CD14-positive monocyte (primary cell): ENCODE data around the gene KLHL22. TPM values are rescaled to one million over a fixed set of nuclear protein-coding genes. Genes with fewer than 3 reads are reported as not detected.

Experiments used
- DNase-seq, 3 donors: peaks; one replicate each; pipeline ENCODE4 v3.0.0-alpha.2; 2011 to 2022
- H2AFZ ChIP-seq: 2 replicates; pipeline ENCODE4 v1.6.0; 2012; ENCODE audit warnings: mild to moderate bottlenecking, low read depth, low read length, inconsistent platforms; ENCODE audit not compliant: insufficient read depth, poor library complexity, severe bottlenecking
- H3K27ac ChIP-seq, 2 donors: 1 replicate in 1 of 2; 2 replicates in 1 of 2; pipeline ENCODE4 v1.5.1; 2012 to 2013; ENCODE audit warnings: low read length in 2 of 2, control low read depth in 1 of 2, inconsistent platforms in 1 of 2, low read depth in 1 of 2, mild to moderate bottlenecking in 1 of 2
- H3K27me3 ChIP-seq, 2 donors: one replicate each; pipeline versions ENCODE4 v1.6.0 to v1.6.1; 2011 to 2013; ENCODE audit warnings: low read length in 2 of 2; ENCODE audit not compliant: control insufficient read depth in 2 of 2, insufficient read depth in 2 of 2
- H3K36me3 ChIP-seq, 2 donors: replicated peaks in 1 of 2; 1 replicate in 1 of 2; 2 replicates in 1 of 2; pipeline versions ENCODE4 v1.5.1 to v1.6.1; 2012 to 2013; ENCODE audit warnings: low read length in 2 of 2, control low read depth in 1 of 2, inconsistent platforms in 1 of 2, mild to moderate bottlenecking in 1 of 2; ENCODE audit not compliant: insufficient read depth in 2 of 2, control insufficient read depth in 1 of 2
- H3K4me1 ChIP-seq, 2 donors: 1 replicate in 1 of 2; 2 replicates in 1 of 2; pipeline versions ENCODE4 v1.5.1 to v1.6.1; 2012 to 2013; ENCODE audit warnings: low read length in 2 of 2, control low read depth in 1 of 2, inconsistent platforms in 1 of 2, mild to moderate bottlenecking in 1 of 2, moderate library complexity in 1 of 2; ENCODE audit not compliant: insufficient read depth in 2 of 2, control insufficient read depth in 1 of 2
- H3K4me2 ChIP-seq: replicated peaks from 2 replicates; pipeline ENCODE3; 2012; ENCODE audit warnings: low read length, moderate library complexity, mild to moderate bottlenecking; ENCODE audit not compliant: poor library complexity, severe bottlenecking; ENCODE audit errors: extremely low read depth
- H3K4me3 ChIP-seq, 3 experiments: fragments of 200-600 bp in 1 of 3; sonication (generic) in 1 of 3; replicated peaks in 1 of 3; 1 replicate in 2 of 3; 2 replicates in 1 of 3; pipeline ENCODE4 v1.5.1; 2011 to 2013; ENCODE audit warnings: low read length in 3 of 3, mild to moderate bottlenecking in 3 of 3, control low read depth in 2 of 3, low read depth in 2 of 3, inconsistent platforms in 1 of 3, moderate library complexity in 1 of 3
- H3K79me2 ChIP-seq: 2 replicates; pipeline ENCODE4 v1.6.0; 2012; ENCODE audit warnings: mild to moderate bottlenecking, control low read depth, inconsistent platforms, low read length, moderate library complexity; ENCODE audit not compliant: insufficient read depth
- H3K9ac ChIP-seq: 2 replicates; pipeline ENCODE4 v1.6.0; 2017; ENCODE audit warnings: low read length, mild to moderate bottlenecking; ENCODE audit not compliant: insufficient read depth, poor library complexity, severe bottlenecking
- H3K9me3 ChIP-seq, 2 donors: replicated peaks in 1 of 2; 1 replicate in 1 of 2; 2 replicates in 1 of 2; pipeline versions ENCODE4 v1.5.1 to v1.6.1; 2012 to 2013; ENCODE audit warnings: low read length in 2 of 2, control low read depth in 1 of 2; ENCODE audit not compliant: control insufficient read depth in 1 of 2, insufficient read depth in 1 of 2
- H4K20me1 ChIP-seq: 2 replicates; pipeline ENCODE4 v1.6.0; 2012; ENCODE audit warnings: mild to moderate bottlenecking, low read length, control low read depth, moderate library complexity; ENCODE audit not compliant: insufficient read depth
- H3K27ac Mint-ChIP-seq, 7 donors: one replicate each; pipeline ENCODE4 v1.8.0; 2020; ENCODE audit warnings: mild to moderate bottlenecking in 7 of 7, mixed read lengths in 7 of 7, moderate library complexity in 6 of 7, inconsistent platforms in 2 of 7
- H3K27me3 Mint-ChIP-seq, 3 donors: one replicate each; pipeline ENCODE4 v1.8.0; 2021 to 2022; ENCODE audit warnings: low read depth in 3 of 3, mild to moderate bottlenecking in 3 of 3, mixed read lengths in 3 of 3, moderate library complexity in 3 of 3, inconsistent platforms in 1 of 3
- H3K36me3 Mint-ChIP-seq, 2 donors: one replicate each; pipeline ENCODE4 v1.8.0; 2020; ENCODE audit warnings: mixed read lengths in 2 of 2, inconsistent platforms in 1 of 2, mild to moderate bottlenecking in 1 of 2
- H3K4me1 Mint-ChIP-seq: one replicate; pipeline ENCODE4 v1.8.0; 2020; ENCODE audit warnings: mild to moderate bottlenecking, mixed read lengths
- H3K4me3 Mint-ChIP-seq, 2 donors: one replicate each; pipeline ENCODE4 v1.8.0; 2020; ENCODE audit warnings: mild to moderate bottlenecking in 2 of 2, mixed read lengths in 2 of 2, moderate library complexity in 1 of 2
- H3K9me3 Mint-ChIP-seq, 7 donors: one replicate each; pipeline ENCODE4 v1.8.0; 2020 to 2022; ENCODE audit warnings: mixed read lengths in 7 of 7, mild to moderate bottlenecking in 6 of 7, moderate library complexity in 6 of 7, inconsistent platforms in 2 of 7
- WGBS: methylation state at CpG from one replicate; pipeline ENCODE4 v1.1.5; 2013; ENCODE audit warnings: missing lambda C conversion rate; ENCODE audit not compliant: insufficient coverage; 5-methylcytosine and 5-hydroxymethylcytosine counted together
- intact Hi-C, 2 donors: fragments of 100-400 bp; cut with micrococcal nuclease; formaldehyde crosslinking; loops; one replicate each; pipeline versions ENCODE4 v1.15.0 to v1.15.1; 2023
- polyA plus RNA-seq, 3 donors: library from polyadenylated mRNA; depleted of rRNA in 1 of 3; unstranded in 2 of 3; stranded (reverse) in 1 of 3; fragments of 300-500 nt in 2 of 3; fragments of >200 nt in 1 of 3; fragmentation: Illumina TruSeq in 2 of 3; gene quantifications; 1 replicate in 2 of 3; 2 replicates in 1 of 3; pipeline ENCODE4 v1.2.3, GENCODE V29; 2012 to 2021
- TF ChIP-seq, protein P1 (sequence below): fragments of 200-600 bp; IDR thresholded peaks from one replicate; pipeline ENCODE4 v1.8.0; 2022; ENCODE audit warnings: antibody characterized with exemption, mild to moderate bottlenecking

KLHL22 gene
- polyA plus RNA-seq, 3 donors, result 7.8 to 15.6 (median 9.2) TPM

DNA sequence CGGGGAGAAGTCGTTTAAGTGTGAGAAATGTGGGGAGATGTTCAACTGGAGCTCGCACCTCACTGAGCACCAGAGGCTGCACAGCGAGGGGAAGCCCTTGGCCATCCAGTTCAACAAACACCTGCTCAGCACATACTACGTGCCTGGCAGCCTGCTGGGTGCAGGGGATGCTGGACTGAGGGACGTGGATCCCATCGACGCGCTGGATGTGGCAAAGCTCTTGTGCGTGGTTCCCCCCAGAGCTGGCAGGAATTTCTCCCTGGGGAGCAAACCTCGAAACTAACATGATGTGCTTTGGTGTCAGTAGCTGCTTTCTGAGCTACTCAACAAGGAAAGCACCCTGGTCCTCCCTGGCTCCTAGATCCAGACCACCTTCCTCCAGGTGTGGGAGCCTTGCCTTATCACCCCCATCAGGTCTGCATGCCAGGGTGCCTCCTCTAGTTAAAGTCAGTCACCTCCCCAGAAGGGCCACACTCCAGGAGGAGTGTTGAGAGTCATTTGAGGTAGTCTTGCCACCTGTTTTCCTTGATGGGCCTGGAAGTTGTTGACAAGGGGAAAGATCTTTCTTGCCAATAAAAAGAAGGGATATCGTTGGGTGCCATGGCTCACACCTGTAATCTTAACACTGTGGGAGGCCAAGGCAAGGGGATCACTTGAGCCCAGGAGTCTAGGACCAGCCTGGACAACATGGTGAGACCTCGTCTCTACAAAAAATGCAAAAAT, 88.7 kb downstream of the KLHL22 start:
- Histone ChIP-seq H3K4me3 (no peak overlapping the region), H3K27me3 (no peaks in the 10 kb centered on the region), H3K4me1 (no peaks in the 10 kb centered on the region), H3K4me2 (no peak overlapping the region), H2AFZ (no peak overlapping the region), H3K36me3 (peaks cover 16 to 36% of the 10 kb centered on the region in 2 donors), H3K27ac (no peak overlapping the region), H3K9ac (no peak overlapping the region), H4K20me1 (no peaks in the 10 kb centered on the region), H3K9me3 (no peaks in the 10 kb centered on the region), H3K79me2 (no peaks in the 10 kb centered on the region)
- Mint-ChIP-seq H3K4me1 (peaks cover 2% of the 10 kb centered on the region), H3K27ac (peak overlapping the region in 1 of 7 donors; percentile 36), H3K27me3 (peaks cover 0 to 2% (median 0%) of the 10 kb centered on the region in 3 donors), H3K9me3 (peaks cover 0 to 2% (median 0%) of the 10 kb centered on the region in 7 donors), H3K4me3 (no peak overlapping the region), H3K36me3 (peaks cover 36% of the 10 kb centered on the region in 2 donors)
- TF ChIP-seq, protein P1, sequence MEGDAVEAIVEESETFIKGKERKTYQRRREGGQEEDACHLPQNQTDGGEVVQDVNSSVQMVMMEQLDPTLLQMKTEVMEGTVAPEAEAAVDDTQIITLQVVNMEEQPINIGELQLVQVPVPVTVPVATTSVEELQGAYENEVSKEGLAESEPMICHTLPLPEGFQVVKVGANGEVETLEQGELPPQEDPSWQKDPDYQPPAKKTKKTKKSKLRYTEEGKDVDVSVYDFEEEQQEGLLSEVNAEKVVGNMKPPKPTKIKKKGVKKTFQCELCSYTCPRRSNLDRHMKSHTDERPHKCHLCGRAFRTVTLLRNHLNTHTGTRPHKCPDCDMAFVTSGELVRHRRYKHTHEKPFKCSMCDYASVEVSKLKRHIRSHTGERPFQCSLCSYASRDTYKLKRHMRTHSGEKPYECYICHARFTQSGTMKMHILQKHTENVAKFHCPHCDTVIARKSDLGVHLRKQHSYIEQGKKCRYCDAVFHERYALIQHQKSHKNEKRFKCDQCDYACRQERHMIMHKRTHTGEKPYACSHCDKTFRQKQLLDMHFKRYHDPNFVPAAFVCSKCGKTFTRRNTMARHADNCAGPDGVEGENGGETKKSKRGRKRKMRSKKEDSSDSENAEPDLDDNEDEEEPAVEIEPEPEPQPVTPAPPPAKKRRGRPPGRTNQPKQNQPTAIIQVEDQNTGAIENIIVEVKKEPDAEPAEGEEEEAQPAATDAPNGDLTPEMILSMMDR, result no peak
- no peak for DNase-seq
- WGBS, result 96% methylated on average over 8 of the region's 13 CpGs
- intact Hi-C loops, result no loop called here

DNA sequence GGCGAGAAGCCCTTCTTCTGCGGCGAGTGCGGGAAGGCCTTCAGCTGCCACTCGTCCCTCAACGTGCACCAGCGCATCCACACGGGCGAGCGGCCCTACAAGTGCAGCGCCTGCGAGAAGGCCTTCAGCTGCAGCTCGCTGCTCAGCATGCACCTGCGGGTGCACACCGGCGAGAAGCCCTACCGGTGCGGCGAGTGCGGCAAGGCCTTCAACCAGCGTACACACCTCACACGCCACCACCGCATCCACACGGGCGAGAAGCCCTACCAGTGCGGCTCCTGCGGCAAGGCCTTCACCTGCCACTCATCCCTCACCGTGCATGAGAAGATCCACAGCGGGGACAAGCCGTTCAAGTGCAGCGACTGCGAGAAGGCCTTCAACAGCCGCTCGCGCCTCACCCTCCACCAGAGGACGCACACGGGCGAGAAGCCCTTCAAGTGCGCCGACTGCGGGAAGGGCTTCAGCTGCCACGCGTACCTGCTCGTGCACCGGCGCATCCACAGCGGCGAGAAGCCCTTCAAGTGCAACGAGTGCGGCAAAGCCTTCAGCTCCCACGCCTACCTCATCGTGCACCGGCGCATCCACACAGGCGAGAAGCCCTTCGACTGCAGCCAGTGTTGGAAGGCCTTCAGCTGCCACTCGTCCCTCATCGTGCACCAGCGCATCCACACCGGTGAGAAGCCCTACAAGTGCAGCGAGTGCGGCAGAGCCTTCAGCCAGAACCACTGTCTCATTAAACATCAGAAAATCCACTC, 89.5 kb downstream of the KLHL22 start:
- Mint-ChIP-seq H3K36me3 (peaks cover 38 to 42% of the 10 kb centered on the region in 2 donors), H3K9me3 (peaks cover 0 to 2% (median 0%) of the 10 kb centered on the region in 7 donors), H3K27me3 (peaks cover 0 to 2% (median 0%) of the 10 kb centered on the region in 3 donors), H3K4me1 (no peaks in the 10 kb centered on the region), H3K4me3 (no peak overlapping the region), H3K27ac (no peak overlapping the region)
- TF ChIP-seq, protein P1, result no peak
- Histone ChIP-seq H3K9me3 (no peaks in the 10 kb centered on the region), H3K4me1 (no peaks in the 10 kb centered on the region), H3K9ac (no peak overlapping the region), H3K4me3 (no peak overlapping the region), H3K4me2 (no peak overlapping the region), H3K27me3 (no peaks in the 10 kb centered on the region), H4K20me1 (no peaks in the 10 kb centered on the region), H2AFZ (no peak overlapping the region), H3K36me3 (peaks cover 19 to 42% of the 10 kb centered on the region in 2 donors), H3K27ac (no peak overlapping the region), H3K79me2 (no peaks in the 10 kb centered on the region)
- WGBS, result 97% methylated on average over 60 of the region's 62 CpGs
- intact Hi-C loops, result no loop called here
- no peak for DNase-seq
